BJ (cell line): Measurements from ENCODE around the gene CDK10. TPM values are rescaled to one million over a fixed set of nuclear protein-coding genes. Genes with fewer than 3 reads are reported as not detected.
A peak's percentile ranks its signal among the peaks of the same experiment; 100 is the strongest.

Experiments used
- CTCF ChIA-PET: fragments of 350-600 bp; formaldehyde crosslinking; extraction: SDS; loops from one replicate; lab custom pipeline; 2021; ENCODE audit warnings: antibody characterized with exemption, inconsistent platforms; lab: Yijun Ruan, JAX
- POLR2A ChIA-PET: fragments of 300-600 bp; sonication (Branson Sonifier 250); formaldehyde crosslinking; extraction: SDS; loops from one replicate; lab custom pipeline; 2021; ENCODE audit warnings: antibody characterized with exemption; lab: Charles Lee
- DNase-seq: peaks from one replicate; pipeline ENCODE4 v3.0.0-alpha.2; 2011; ENCODE audit warnings: low read depth
- H3K27me3 ChIP-seq: 2 replicates; pipeline ENCODE4 v1.6.0; 2011; ENCODE audit warnings: low read length; ENCODE audit not compliant: control insufficient read depth, insufficient read depth
- H3K36me3 ChIP-seq: 2 replicates; pipeline ENCODE4 v1.5.1; 2011; ENCODE audit warnings: low read length; ENCODE audit not compliant: control insufficient read depth, insufficient read depth
- H3K4me3 ChIP-seq: 2 replicates; pipeline ENCODE4 v1.5.1; 2011; ENCODE audit warnings: low read depth, mild to moderate bottlenecking, control low read depth, low read length
- polyA plus RNA-seq: library from polyadenylated mRNA; depleted of rRNA; stranded (reverse); fragments of >200 nt; gene quantifications from 2 replicates; pipeline ENCODE4 v1.2.3, GENCODE V29; 2011
- TF ChIP-seq, protein P1 (sequence below): IDR thresholded peaks from 2 replicates; pipeline ENCODE4 v1.5.1; 2011; ENCODE audit warnings: low read depth, mild to moderate bottlenecking, control low read depth, inconsistent platforms, low read length, moderate library complexity; ENCODE audit not compliant: insufficient read depth

CDK10 gene
- polyA plus RNA-seq, 1 experiment: 56.0 TPM

DNA sequence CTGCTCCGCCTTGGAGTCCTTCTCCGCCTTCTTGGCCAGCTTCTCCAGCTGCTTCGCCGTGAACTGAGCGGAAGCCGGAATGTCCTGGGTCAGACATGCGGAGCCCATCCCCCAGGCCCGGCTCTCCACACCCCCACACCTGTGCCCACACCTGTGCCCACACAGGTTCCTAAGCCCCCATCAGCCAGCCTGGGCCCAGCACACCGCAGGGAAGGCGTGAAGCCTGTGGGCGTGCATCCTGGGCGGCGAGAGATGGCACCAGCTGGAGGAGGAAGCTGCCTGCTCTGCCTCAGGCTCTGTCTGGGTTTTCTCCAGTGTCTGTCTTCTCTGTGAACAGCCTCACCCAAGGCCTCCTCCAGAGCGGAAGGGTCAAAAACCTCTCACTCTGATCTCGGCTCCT lies 34.9 kb upstream of the CDK10 start:
- ChIA-PET POLR2A (no interaction called here), CTCF (interaction anchor here (0.6 to 2.9 kb wide), 2 partner anchors 10 to 17 kb away, joined by 3 to 11 read pairs; no protein-coding TSS in a partner anchor)
- Histone ChIP-seq H3K4me3 (no peak overlapping the region), H3K36me3 (peaks cover 23% of the 10 kb centered on the region), H3K27me3 (no peaks in the 10 kb centered on the region)
- TF ChIP-seq, protein P1, sequence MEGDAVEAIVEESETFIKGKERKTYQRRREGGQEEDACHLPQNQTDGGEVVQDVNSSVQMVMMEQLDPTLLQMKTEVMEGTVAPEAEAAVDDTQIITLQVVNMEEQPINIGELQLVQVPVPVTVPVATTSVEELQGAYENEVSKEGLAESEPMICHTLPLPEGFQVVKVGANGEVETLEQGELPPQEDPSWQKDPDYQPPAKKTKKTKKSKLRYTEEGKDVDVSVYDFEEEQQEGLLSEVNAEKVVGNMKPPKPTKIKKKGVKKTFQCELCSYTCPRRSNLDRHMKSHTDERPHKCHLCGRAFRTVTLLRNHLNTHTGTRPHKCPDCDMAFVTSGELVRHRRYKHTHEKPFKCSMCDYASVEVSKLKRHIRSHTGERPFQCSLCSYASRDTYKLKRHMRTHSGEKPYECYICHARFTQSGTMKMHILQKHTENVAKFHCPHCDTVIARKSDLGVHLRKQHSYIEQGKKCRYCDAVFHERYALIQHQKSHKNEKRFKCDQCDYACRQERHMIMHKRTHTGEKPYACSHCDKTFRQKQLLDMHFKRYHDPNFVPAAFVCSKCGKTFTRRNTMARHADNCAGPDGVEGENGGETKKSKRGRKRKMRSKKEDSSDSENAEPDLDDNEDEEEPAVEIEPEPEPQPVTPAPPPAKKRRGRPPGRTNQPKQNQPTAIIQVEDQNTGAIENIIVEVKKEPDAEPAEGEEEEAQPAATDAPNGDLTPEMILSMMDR: no peak
- DNase-seq: no peak

DNA sequence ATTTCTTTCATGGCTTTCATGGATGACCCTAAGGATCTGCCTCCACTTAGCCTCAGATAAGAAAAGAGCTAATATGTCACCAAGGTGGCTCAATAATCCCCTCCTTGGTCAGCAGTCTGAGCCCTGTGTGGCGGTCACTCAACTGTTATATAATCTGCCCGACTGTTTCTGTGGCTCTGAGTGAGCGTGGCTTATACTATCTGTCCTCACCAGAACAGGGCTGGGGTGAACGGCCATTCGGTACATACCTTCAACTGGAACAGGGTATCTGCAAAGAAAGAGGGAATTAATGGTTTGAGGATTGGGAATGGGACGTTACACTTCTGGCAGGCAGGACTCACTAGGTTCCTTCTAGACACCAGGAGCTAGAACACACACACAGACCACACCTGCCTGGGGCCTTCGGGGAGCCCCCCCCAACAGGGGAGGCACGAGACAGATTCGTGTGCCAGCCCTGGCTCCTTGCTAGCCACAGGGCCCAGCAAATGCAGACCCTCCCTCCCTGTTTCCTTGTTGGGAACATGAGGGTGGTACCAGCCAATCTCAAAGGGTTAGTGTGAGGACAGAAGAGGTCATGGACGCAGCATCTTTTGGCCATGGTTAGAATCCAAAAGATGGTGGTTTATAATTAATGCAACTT lies 32.7 kb upstream of the CDK10 start:
- ChIA-PET CTCF (interaction anchor here (1.6 kb wide), 1 partner anchor 12 kb away, joined by 5 read pairs; no protein-coding TSS in a partner anchor), POLR2A (no interaction called here)
- no peak for DNase-seq
- Histone ChIP-seq H3K4me3 (no peak overlapping the region), H3K36me3 (peaks cover 17% of the 10 kb centered on the region), H3K27me3 (no peaks in the 10 kb centered on the region)
- TF ChIP-seq, protein P1: no peak

DNA sequence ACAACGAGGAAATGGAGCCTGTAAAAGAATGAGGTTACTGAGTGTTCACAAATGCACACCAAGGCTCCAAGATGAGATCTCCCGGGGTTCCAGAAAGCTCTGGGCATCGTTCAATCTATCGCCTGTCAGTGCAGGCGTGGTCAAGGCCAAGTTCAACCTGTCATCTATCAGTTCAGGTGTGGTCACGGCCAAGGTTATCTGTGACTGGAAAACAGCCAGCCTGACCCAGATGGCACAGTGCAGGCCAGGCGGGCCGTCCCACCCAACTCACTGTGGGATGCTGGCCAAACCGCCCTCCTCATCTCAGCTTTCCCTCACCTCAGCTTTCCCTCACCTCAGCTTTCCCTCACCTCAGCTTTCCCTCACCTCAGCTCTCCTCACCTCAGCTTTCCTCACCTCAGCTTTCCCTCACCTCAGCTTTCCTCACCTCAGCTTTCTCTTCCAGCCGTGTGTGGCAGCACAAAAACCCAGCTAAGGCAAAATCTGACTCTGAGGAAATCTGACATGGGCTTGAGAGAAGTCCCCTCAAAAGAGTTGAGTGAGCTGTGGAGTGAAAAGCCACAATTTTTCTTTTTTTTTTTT lies 31.3 kb upstream of the CDK10 start:
- Histone ChIP-seq H3K36me3 (peaks cover 15% of the 10 kb centered on the region), H3K4me3 (no peak overlapping the region), H3K27me3 (no peaks in the 10 kb centered on the region)
- CTCF ChIA-PET: interaction anchor here (1.1 to 1.2 kb wide), 3 partner anchors 11 to 89 kb away, joined by 3 read pairs; no protein-coding TSS in a partner anchor
- POLR2A ChIA-PET: no interaction called here
- no peak for DNase-seq
- TF ChIP-seq, protein P1: no peak

DNA sequence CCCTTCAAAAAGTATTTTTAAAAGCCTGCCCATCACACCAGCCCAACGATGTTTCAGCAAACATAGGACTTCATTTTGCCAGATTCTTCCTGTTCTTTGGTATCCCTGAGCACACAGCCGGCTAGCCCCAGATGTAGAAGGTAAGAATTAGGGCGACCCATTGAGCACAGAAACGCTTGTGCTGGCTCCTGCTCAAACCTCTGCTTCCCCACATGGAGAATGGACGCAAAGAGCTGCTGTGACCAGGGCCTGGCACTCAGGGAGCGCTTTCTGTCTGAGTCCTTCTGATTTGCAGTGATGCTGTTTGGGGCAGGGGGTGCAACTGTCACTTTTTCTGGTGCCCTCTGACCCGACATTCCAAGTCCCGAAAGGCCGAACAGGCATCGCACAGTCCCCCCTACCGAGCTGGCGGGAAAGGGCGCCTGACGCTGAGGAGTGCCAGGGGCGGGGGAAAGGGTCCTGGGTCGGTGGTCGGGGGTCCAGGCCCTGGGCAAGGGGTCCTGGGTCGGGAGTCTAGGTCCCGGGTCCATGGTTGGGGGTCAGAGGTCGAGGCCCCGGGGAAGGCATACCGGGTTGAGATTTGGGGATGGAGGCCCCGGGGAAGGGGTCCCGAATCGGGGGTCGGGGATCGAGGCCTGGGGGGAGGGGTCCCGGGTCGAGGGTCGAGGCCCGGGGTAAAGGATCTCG lies 29.9 kb upstream of the CDK10 start:
- no peak for DNase-seq
- CTCF ChIA-PET: interaction anchor here (2.2 kb wide), 1 partner anchor 205 kb away, joined by 4 read pairs; no protein-coding TSS in a partner anchor
- peaks cover 9% of the 10 kb centered on the region for H3K36me3 ChIP-seq
- H3K27me3 ChIP-seq: no peaks in the 10 kb centered on the region
- POLR2A ChIA-PET: no interaction called here
- TF ChIP-seq, protein P1: no peak
- peak overlapping the region; percentile 84 for H3K4me3 ChIP-seq
